GM12878 (cell line): ENCODE measurements around the gene GCLM. TPM values are rescaled to one million over a fixed set of nuclear protein-coding genes. Genes with fewer than 3 reads are reported as not detected.

ENCODE experiments used
- ATAC-seq: fragments of 200-7000 bp; cut with Tn5 transposase; 3 replicates; pipeline ENCODE4 v1.9.1; 2020; ENCODE audit warnings: mild to moderate bottlenecking, moderate library complexity
- BruUV-seq: library from RNA; stranded (reverse); fragments of 400-500 nt; replicated peaks from 2 replicates; lab custom pipeline; 2021; lab: Mats Ljungman, UMichigan
- CTCF ChIA-PET: fragments of 300-600 bp; sonication (Branson Sonifier 250); formaldehyde crosslinking; extraction: SDS; loops from one replicate; lab custom pipeline; 2021; ENCODE audit warnings: inconsistent platforms; lab: Yijun Ruan, JAX
- POLR2A ChIA-PET: fragments of 350-600 bp; formaldehyde crosslinking; extraction: SDS; loops from one replicate; lab custom pipeline; 2021; ENCODE audit warnings: inconsistent platforms; lab: Charles Lee
- RAD21 ChIA-PET: fragments of 300-600 bp; sonication (Branson Sonifier 250); formaldehyde crosslinking; loops from one replicate; lab custom pipeline; 2023; ENCODE audit warnings: antibody characterized with exemption; ENCODE audit not compliant: unreplicated experiment; lab: Charles Lee
- SMC1A ChIA-PET: fragments of 300-600 bp; sonication (Branson Sonifier 250); formaldehyde crosslinking; loops from one replicate; lab custom pipeline; 2023; ENCODE audit not compliant: unreplicated experiment, uncharacterized antibody; lab: Charles Lee
- DNase-seq: peaks from one replicate; pipeline ENCODE4 v3.0.0-alpha.2; 2011; ENCODE audit warnings: low read depth, low spot score
- FAIRE-seq: peaks from 3 replicates; lab custom pipeline; 2011; peaks lifted over from hg19 to GRCh38; lab: Jason Lieb, UNC
- H2AFZ ChIP-seq: 2 replicates; pipeline ENCODE4 v1.6.0; 2011; ENCODE audit warnings: low read depth, low read length, control low read depth; ENCODE audit not compliant: control insufficient read depth
- H3K27ac ChIP-seq: 2 replicates; pipeline ENCODE4 v1.5.1; 2011; ENCODE audit warnings: control low read depth; ENCODE audit not compliant: control insufficient read depth, insufficient read depth
- H3K27me3 ChIP-seq, 2 experiments: replicated peaks in 1 of 2; 2 replicates each; pipeline versions ENCODE4 v1.6.0 to v1.6.1; 2011; ENCODE audit warnings: low read length in 1 of 2; ENCODE audit not compliant: control insufficient read depth in 2 of 2, insufficient read depth in 2 of 2
- H3K36me3 ChIP-seq, 2 experiments: 2 replicates each; pipeline ENCODE4 v1.5.1; 2011; ENCODE audit warnings: low read length in 1 of 2; ENCODE audit not compliant: control insufficient read depth in 2 of 2, insufficient read depth in 2 of 2
- H3K4me1 ChIP-seq: 2 replicates; pipeline ENCODE4 v1.6.1; 2011; ENCODE audit warnings: mild to moderate bottlenecking, low read length, moderate library complexity, mixed read lengths; ENCODE audit not compliant: control insufficient read depth, insufficient read depth
- H3K4me2 ChIP-seq: 2 replicates; pipeline ENCODE4 v1.6.0; 2011; ENCODE audit warnings: control low read depth; ENCODE audit not compliant: control insufficient read depth, insufficient read depth
- H3K4me3 ChIP-seq: fragments of 200-600 bp; sonication (generic); 2 replicates; pipeline ENCODE4 v1.5.1; 2016
- H3K79me2 ChIP-seq: 2 replicates; pipeline ENCODE4 v1.6.0; 2011; ENCODE audit warnings: low read length; ENCODE audit not compliant: control insufficient read depth, insufficient read depth
- H3K9ac ChIP-seq: 2 replicates; pipeline ENCODE4 v1.8.0; 2011; ENCODE audit warnings: low read length, control low read depth, mixed read lengths; ENCODE audit not compliant: control insufficient read depth, insufficient read depth
- H3K9me3 ChIP-seq: replicated peaks from 3 replicates; pipeline ENCODE4 v1.5.1; 2011; ENCODE audit warnings: mild to moderate bottlenecking, low read length; ENCODE audit not compliant: control insufficient read depth, insufficient read depth
- H4K20me1 ChIP-seq: 2 replicates; pipeline ENCODE4 v1.6.0; 2011; ENCODE audit not compliant: control insufficient read depth, insufficient read depth
- CEBPZ ChIP-seq: fragments of 150-350 bp; IDR thresholded peaks from 2 replicates; pipeline ENCODE4 v1.6.1; 2016; ENCODE audit warnings: low read depth, low read length
- E2F8 ChIP-seq: fragments of 450-650 bp; IDR thresholded peaks from 2 replicates; pipeline ENCODE4 v1.6.1; 2018; ENCODE audit warnings: mild to moderate bottlenecking, low read depth, moderate library complexity; ENCODE audit not compliant: partially characterized antibody
- EGR1 ChIP-seq, 2 experiments: IDR thresholded peaks; 1 replicate in 1 of 2; 2 replicates in 1 of 2; pipeline ENCODE4 v1.6.1; 2011 to 2012; ENCODE audit warnings: low read depth in 2 of 2, low read length in 2 of 2, borderline replicate concordance in 1 of 2, mild to moderate bottlenecking in 1 of 2, moderate library complexity in 1 of 2
- FOXK2 ChIP-seq: fragments of 450-650 bp; IDR thresholded peaks from 2 replicates; pipeline ENCODE4 v1.6.1; 2017; ENCODE audit warnings: mild to moderate bottlenecking, moderate library complexity
- PML ChIP-seq: IDR thresholded peaks from 2 replicates; pipeline ENCODE4 v1.6.1; 2012; ENCODE audit warnings: low read length, inconsistent platforms
- POLR2AphosphoS2 ChIP-seq: IDR thresholded peaks from 2 replicates; pipeline ENCODE4 v1.6.1; 2011; ENCODE audit warnings: low read depth, mild to moderate bottlenecking, low read length, improper control_type of control experiment, moderate library complexity
- POLR2AphosphoS5 ChIP-seq: IDR thresholded peaks from 2 replicates; pipeline ENCODE4 v1.6.1; 2011; ENCODE audit warnings: mild to moderate bottlenecking, low read length, inconsistent platforms
- POU2F2 ChIP-seq: IDR thresholded peaks from 3 replicates; pipeline ENCODE4 v1.6.1; 2011; ENCODE audit warnings: low read depth, mild to moderate bottlenecking, low read length, borderline replicate concordance
- RB1 ChIP-seq: fragments of 450-650 bp; formaldehyde crosslinking; IDR thresholded peaks from 2 replicates; pipeline ENCODE4 v1.6.1; 2017; ENCODE audit warnings: mild to moderate bottlenecking, borderline replicate concordance
- RBBP5 ChIP-seq: fragments of 200-600 bp; sonication (generic); conservative IDR thresholded peaks from 2 replicates; pipeline ENCODE4 v1.6.1; 2016
- SMC3 ChIP-seq: IDR thresholded peaks from 2 replicates; pipeline ENCODE4 v1.6.1; 2011; ENCODE audit warnings: low read length, improper control_type of control experiment, borderline replicate concordance
- SREBF1 ChIP-seq: IDR thresholded peaks from 2 replicates; pipeline ENCODE4 v1.6.1; 2012; ENCODE audit warnings: mild to moderate bottlenecking, low read length
- TCF3 ChIP-seq: IDR thresholded peaks from 2 replicates; pipeline ENCODE4 v1.6.1; 2012; ENCODE audit warnings: low read depth, mild to moderate bottlenecking, low read length, borderline replicate concordance; ENCODE audit not compliant: insufficient read depth
- YY1 ChIP-seq: IDR thresholded peaks from 2 replicates; pipeline ENCODE4 v1.6.1; 2011; ENCODE audit warnings: low read depth, mild to moderate bottlenecking, low read length
- WGBS: methylation state at CpG from one replicate; pipeline ENCODE4 v1.1.6; 2016; ENCODE audit warnings: low lambda C conversion rate; ENCODE audit not compliant: insufficient replicate concordance, insufficient coverage; ENCODE audit errors: missing lambda C conversion rate; 5-methylcytosine and 5-hydroxymethylcytosine counted together
- in situ Hi-C: fragments of 300-500 bp; cut with MboI; formaldehyde crosslinking; loops from 9 replicates; pipeline ENCODE4 v1.14.3; 2018; ENCODE audit warnings: mixed read lengths
- intact Hi-C: fragments of 100-400 bp; cut with micrococcal nuclease; formaldehyde crosslinking; loops from one replicate; pipeline ENCODE4 v1.14.2; 2022; ENCODE audit not compliant: unreplicated experiment
- polyA plus RNA-seq, 11 experiments: library from polyadenylated mRNA; depleted of rRNA in 4 of 11; unstranded in 6 of 11; stranded (reverse) in 5 of 11; fragments of >200 nt; fragmentation: Nextera tagmentation in 4 of 11; fragmentation: Illumina TruSeq in 1 of 11; extraction: Ambion mirVana in 4 of 11; extraction: Trizol in 1 of 11; gene quantifications; 1 replicate in 1 of 11; 2 replicates in 10 of 11; pipeline versions ENCODE4 v1.2.1 to v1.2.3, GENCODE V29; 2011 to 2016; ENCODE audit warnings: inconsistent platforms in 2 of 11, missing spikeins in 2 of 11, low read depth in 1 of 11
- total RNA-seq, 4 experiments: library from RNA; depleted of rRNA in 3 of 4; stranded (reverse); fragments of >200 nt in 3 of 4; fragmentation: Illumina TruSeq in 1 of 4; extraction: Trizol in 1 of 4; gene quantifications; 2 replicates each; pipeline versions ENCODE4 v1.2.1 to v1.2.3, GENCODE V29; 2013 to 2021

The GCLM gene
- total and polyA plus RNA-seq, 10 of the 15 experiments (the other 5 are each of a cell fraction or from before 2014, with no cell fraction given), result 2.6 to 17.3 (median 6.9) TPM

GRCh38 chr1:93846206-93846991, 62.8 kb downstream of the GCLM start:
- RAD21 ChIA-PET, result interaction anchor here (0.8 to 6.9 kb wide), 15 partner anchors 26 to 766 kb away, joined by 3 to 114 read pairs (median 4); partner anchors contain the start of gene DNTTIP2
- Histone ChIP-seq H3K9me3 (no peaks in the 10 kb centered on the region; the same call in 1 of the 3 replicates), H3K4me3 (peak overlapping the region; percentile 84), H3K79me2 (no peaks in the 10 kb centered on the region), H2AFZ (peak overlapping the region; percentile 96), H3K4me2 (peak overlapping the region; percentile 91), H3K36me3 (no peaks in the 10 kb centered on the region), H3K27me3 (no peaks in the 10 kb centered on the region), H4K20me1 (no peaks in the 10 kb centered on the region), H3K4me1 (peaks cover 6% of the 10 kb centered on the region), H3K27ac (peak overlapping the region; percentile 69), H3K9ac (peak overlapping the region; percentile 73)
- ATAC-seq, result peak; percentile 78
- no peak for DNase-seq
- peak; percentile 66 for FAIRE-seq
- CTCF ChIA-PET, result interaction anchor here (1.0 to 10.6 kb wide), 10 partner anchors 31 to 768 kb away, joined by 3 to 156 read pairs (median 5); partner anchors contain the start of genes DNTTIP2 and MTF2
- WGBS, result under 1% methylated on average over 78 of the region's 94 CpGs
- no TSS peak for BruUV-seq
- SMC1A ChIA-PET, result interaction anchor here (0.7 to 5.0 kb wide), 12 partner anchors 29 to 754 kb away, joined by 3 to 90 read pairs (median 3); partner anchors contain the start of gene GCLM
- intact Hi-C loops (loop anchor here (2.0 to 5.0 kb wide), 4 partner anchors 32 to 668 kb away; partner anchors contain the start of genes DNTTIP2, DR1 and GCLM), in situ Hi-C loops (loop anchor here (10.0 to 25.0 kb wide), 2 partner anchors 409 to 542 kb away; partner anchors contain the start of gene FNBP1L)
- POLR2A ChIA-PET, result interaction anchor here (1.0 kb wide), 1 partner anchor 130 kb away, joined by 3 read pairs; no protein-coding TSS in a partner anchor
- TF ChIP-seq SMC3 (no peak), TCF3 (peak; percentile 39; the same call in 1 of the 2 replicates), POLR2AphosphoS2 (0 out of 2 replicates have a peak, but pooled peaks have one; percentile 14), POU2F2 (peak; percentile 22; the same call in 1 of the 3 replicates), E2F8 (no peak), CEBPZ (no peak), PML (0 out of 2 replicates have a peak, but pooled peaks have one; percentile 24), FOXK2 (no peak), RBBP5 (peak; percentile 88; the same call in 1 of the 2 replicates), POLR2AphosphoS5 (peak; percentile 39; the same call in 1 of the 2 replicates), SREBF1 (no peak), RB1 (peak; percentile 70; the same call in 1 of the 2 replicates), YY1 (0 out of 2 replicates have a peak, but pooled peaks have one; percentile 28), EGR1 (IDR thresholded peaks at IDR 0.05; ENCODE audit: borderline replicate concordance in 1 of 2, low read depth in 2 of 2, low read length in 2 of 2) (peak in 1 of 2 experiments; percentile 100; a peak in 2 of 3 replicates)
